Calu3 (cell line): ENCODE measurements around the gene FAHD2B. TPM values are rescaled to one million over a fixed set of nuclear protein-coding genes. Genes with fewer than 3 reads are reported as not detected.
A peak's percentile ranks its signal among the peaks of the same experiment; 100 is the strongest.
"Not testable (repeated sequence)": the region's sequence is repeated elsewhere in the genome, so short reads cannot be mapped to it uniquely, and the experiment has no call there.

ENCODE experiments used
- BruUV-seq: library from RNA; stranded (reverse); fragments of 400-500 nt; replicated peaks from 2 replicates; lab custom pipeline; 2021; lab: Mats Ljungman, UMichigan
- CTCF ChIA-PET: fragments of 300-600 bp; sonication (Branson Sonifier 250); formaldehyde crosslinking; loops from one replicate; lab custom pipeline; 2022; ENCODE audit warnings: antibody characterized with exemption; lab: Charles Lee
- DNase-seq: peaks from one replicate; pipeline ENCODE4 v3.0.0; 2022
- H3K27ac Mint-ChIP-seq: one replicate; pipeline ENCODE4 v1.8.0; 2022; ENCODE audit warnings: mixed read lengths; ENCODE audit not compliant: unreplicated experiment
- H3K27me3 Mint-ChIP-seq: one replicate; pipeline ENCODE4 v1.8.0; 2022; ENCODE audit warnings: mixed read lengths; ENCODE audit not compliant: unreplicated experiment
- H3K36me3 Mint-ChIP-seq: one replicate; pipeline ENCODE4 v1.8.0; 2022; ENCODE audit warnings: mild to moderate bottlenecking, moderate library complexity, mixed read lengths; ENCODE audit not compliant: insufficient read depth, unreplicated experiment
- H3K4me1 Mint-ChIP-seq: one replicate; pipeline ENCODE4 v1.8.0; 2022; ENCODE audit warnings: mild to moderate bottlenecking, low read depth, mixed read lengths; ENCODE audit not compliant: unreplicated experiment
- H3K4me3 Mint-ChIP-seq: one replicate; pipeline ENCODE4 v1.8.0; 2022; ENCODE audit warnings: mild to moderate bottlenecking, low read depth, moderate library complexity, mixed read lengths; ENCODE audit not compliant: unreplicated experiment
- H3K9me3 Mint-ChIP-seq: one replicate; pipeline ENCODE4 v1.8.0; 2022; ENCODE audit warnings: low read depth, mixed read lengths; ENCODE audit not compliant: unreplicated experiment
- intact Hi-C: fragments of 100-400 bp; cut with micrococcal nuclease; formaldehyde crosslinking; loops from one replicate; pipeline ENCODE4 v1.10.0; 2022; ENCODE audit not compliant: unreplicated experiment
- total RNA-seq: library from RNA; stranded (reverse); gene quantifications from 2 replicates; pipeline ENCODE4 v1.2.3, GENCODE V29; 2022
- TF ChIP-seq, protein P1 (sequence below): fragments of 200-600 bp; IDR thresholded peaks from one replicate; pipeline ENCODE4 v1.8.0; 2022; ENCODE audit warnings: antibody characterized with exemption; ENCODE audit not compliant: unreplicated experiment

Gene FAHD2B
- total RNA-seq, 1 experiment from 2014 or later: 12.6 TPM

DNA sequence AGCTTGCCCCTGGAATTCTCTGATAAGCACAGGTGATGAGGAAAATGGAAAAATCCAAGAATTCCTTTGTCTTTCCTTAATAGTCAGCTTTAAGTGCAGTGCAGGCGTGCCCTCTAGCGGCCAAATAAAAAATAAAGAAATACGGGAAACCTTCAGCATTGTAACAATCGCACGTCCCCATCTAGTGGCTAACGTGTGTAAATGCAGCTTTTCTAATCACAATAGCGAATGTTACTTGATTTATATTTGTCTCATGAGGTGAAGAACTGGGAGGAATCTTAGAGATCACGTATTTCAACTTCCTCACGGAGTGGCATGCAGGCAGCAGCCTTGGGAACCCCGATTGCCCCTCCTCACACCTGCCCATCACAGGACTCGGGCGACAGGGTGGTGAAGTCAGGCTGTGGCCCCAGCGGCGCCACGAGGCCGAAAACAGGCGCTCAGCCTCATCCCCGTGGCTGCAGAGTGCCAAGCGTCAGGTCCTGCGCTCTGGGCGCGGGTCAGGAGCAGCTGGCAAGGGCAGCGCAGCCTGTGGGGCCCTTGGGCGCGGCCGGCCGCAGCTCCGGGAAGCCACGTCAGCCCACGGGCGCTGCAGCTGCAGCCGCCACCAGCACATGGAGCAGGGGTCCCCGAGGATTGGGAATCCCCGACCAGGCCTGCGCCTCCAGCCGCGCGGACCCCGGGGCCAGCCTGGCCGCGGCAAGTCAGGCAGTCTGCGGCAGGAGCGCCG lies 17.8 kb upstream of the FAHD2B start:
- not testable (repeated sequence) for H3K4me1 Mint-ChIP-seq, BruUV-seq, H3K9me3 Mint-ChIP-seq
- Mint-ChIP-seq H3K27ac (peak overlapping the region; percentile 60), H3K36me3 (peaks cover 19% of the 10 kb centered on the region), H3K4me3 (peak overlapping the region; percentile 97), H3K27me3 (peaks cover 35% of the 10 kb centered on the region)
- CTCF ChIA-PET: interaction anchor here (0.6 to 1.6 kb wide), 6 partner anchors 16 to 312 kb away, joined by 3 to 6 read pairs (median 4); partner anchors contain the start of gene ANKRD39
- TF ChIP-seq, protein P1, sequence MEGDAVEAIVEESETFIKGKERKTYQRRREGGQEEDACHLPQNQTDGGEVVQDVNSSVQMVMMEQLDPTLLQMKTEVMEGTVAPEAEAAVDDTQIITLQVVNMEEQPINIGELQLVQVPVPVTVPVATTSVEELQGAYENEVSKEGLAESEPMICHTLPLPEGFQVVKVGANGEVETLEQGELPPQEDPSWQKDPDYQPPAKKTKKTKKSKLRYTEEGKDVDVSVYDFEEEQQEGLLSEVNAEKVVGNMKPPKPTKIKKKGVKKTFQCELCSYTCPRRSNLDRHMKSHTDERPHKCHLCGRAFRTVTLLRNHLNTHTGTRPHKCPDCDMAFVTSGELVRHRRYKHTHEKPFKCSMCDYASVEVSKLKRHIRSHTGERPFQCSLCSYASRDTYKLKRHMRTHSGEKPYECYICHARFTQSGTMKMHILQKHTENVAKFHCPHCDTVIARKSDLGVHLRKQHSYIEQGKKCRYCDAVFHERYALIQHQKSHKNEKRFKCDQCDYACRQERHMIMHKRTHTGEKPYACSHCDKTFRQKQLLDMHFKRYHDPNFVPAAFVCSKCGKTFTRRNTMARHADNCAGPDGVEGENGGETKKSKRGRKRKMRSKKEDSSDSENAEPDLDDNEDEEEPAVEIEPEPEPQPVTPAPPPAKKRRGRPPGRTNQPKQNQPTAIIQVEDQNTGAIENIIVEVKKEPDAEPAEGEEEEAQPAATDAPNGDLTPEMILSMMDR: peak; percentile 79
- DNase-seq: peak; percentile 71
- intact Hi-C loops: loop anchor here (5.0 kb wide), 2 partner anchors 100 to 255 kb away; partner anchors contain the start of gene ANKRD39

DNA sequence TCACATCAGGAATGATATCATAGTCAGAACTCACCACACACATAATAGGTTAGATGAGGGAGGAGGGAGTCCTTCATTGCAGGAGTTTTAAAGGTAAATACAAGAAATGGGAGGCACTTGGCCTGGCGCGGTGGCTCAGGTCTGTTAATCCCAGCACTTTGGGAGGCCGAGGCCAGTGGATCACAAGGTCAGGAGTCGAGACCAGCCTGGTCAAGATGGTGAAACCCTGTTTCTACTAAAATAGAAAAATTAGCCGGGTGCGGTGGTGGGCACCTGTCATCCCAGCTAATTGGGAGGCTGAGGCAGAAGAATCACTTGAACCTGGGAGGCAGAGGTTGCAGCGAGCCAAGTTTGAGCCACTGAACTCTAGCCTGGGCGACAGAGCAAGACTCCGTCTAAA lies 16.6 kb upstream of the FAHD2B start:
- DNase-seq, H3K27ac Mint-ChIP-seq, CTCF ChIA-PET, H3K9me3 Mint-ChIP-seq, H3K4me3 Mint-ChIP-seq, BruUV-seq, H3K4me1 Mint-ChIP-seq: not testable (repeated sequence)
- peaks cover 19% of the 10 kb centered on the region for H3K36me3 Mint-ChIP-seq
- intact Hi-C loops: loop anchor here (5.0 kb wide), 2 partner anchors 99 to 254 kb away; partner anchors contain the start of gene ANKRD39
- H3K27me3 Mint-ChIP-seq: peaks cover 35% of the 10 kb centered on the region

DNA sequence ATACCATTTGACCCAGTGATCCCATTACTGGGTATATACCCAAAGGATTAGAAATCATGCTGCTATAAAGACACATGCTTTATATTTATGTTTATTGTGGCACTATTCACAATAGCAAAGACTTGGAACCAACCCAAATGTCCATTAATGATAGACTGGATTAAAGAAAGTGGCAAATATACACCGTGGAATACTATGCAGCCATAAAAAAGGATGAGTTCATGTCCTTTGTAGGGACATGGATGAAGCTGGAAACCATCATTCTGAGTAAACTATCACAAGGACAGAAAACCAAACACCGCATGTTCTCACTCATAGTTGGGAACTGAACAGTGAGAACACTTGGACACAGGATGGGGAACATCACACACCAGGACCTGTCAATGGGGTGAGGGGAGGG lies 12.2 kb upstream of the FAHD2B start:
- DNase-seq, intact Hi-C loops, H3K36me3 Mint-ChIP-seq, H3K4me3 Mint-ChIP-seq, H3K9me3 Mint-ChIP-seq, H3K4me1 Mint-ChIP-seq, CTCF ChIA-PET, H3K27ac Mint-ChIP-seq, BruUV-seq: not testable (repeated sequence)
- H3K27me3 Mint-ChIP-seq: peaks cover 51% of the 10 kb centered on the region

DNA sequence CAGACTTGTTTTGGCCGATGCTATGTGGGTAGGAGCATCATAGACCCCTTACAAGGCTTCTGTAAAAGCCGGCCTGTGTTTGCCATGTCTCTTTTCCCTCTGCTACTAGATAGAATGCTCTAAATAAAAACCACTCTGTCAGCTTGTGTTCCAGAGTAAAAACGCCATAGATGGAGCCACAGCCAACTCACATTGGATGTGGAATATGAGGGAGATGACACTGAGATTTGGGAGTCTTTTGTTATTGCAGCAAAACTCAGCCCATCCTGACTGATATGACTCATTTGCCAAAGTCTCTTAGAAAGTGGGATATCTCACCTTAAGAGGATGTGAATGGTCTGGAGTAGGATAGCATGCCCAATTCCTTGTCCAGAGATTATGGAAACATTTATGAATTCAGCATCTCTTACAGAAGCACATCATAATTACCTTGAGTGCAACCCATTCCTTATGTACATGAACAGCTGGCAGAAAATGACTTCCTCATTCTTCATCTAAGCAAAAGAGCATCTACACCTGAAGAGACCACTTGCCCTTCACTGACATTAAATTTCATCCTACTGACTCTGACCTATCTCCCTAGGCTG lies 4.2 kb upstream of the FAHD2B start:
- DNase-seq, H3K4me3 Mint-ChIP-seq, intact Hi-C loops, CTCF ChIA-PET, H3K9me3 Mint-ChIP-seq, H3K4me1 Mint-ChIP-seq, H3K27ac Mint-ChIP-seq, BruUV-seq, H3K36me3 Mint-ChIP-seq: not testable (repeated sequence)
- peaks cover 36% of the 10 kb centered on the region for H3K27me3 Mint-ChIP-seq

DNA sequence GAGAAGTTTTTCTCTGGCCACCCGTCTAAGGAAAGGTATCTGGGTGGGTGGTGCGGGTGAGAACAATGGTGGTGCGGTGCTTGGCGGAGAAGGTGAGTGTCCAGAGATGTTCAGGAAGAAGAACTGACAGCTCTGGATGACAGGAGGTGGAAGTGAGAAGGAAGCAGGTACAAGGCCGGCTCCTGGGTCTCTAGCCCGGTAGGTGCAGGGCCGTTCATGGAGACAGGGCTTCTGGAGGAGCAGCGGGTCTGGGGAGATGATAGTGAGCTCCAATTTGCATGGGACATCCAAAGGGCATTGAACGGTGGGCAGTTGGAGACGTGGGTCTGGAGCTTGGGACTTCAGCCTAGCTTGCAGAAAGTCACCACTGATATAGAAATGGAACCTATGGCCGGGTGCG lies 979 bp upstream of the FAHD2B start:
- H3K27ac Mint-ChIP-seq: no peak overlapping the region

DNA sequence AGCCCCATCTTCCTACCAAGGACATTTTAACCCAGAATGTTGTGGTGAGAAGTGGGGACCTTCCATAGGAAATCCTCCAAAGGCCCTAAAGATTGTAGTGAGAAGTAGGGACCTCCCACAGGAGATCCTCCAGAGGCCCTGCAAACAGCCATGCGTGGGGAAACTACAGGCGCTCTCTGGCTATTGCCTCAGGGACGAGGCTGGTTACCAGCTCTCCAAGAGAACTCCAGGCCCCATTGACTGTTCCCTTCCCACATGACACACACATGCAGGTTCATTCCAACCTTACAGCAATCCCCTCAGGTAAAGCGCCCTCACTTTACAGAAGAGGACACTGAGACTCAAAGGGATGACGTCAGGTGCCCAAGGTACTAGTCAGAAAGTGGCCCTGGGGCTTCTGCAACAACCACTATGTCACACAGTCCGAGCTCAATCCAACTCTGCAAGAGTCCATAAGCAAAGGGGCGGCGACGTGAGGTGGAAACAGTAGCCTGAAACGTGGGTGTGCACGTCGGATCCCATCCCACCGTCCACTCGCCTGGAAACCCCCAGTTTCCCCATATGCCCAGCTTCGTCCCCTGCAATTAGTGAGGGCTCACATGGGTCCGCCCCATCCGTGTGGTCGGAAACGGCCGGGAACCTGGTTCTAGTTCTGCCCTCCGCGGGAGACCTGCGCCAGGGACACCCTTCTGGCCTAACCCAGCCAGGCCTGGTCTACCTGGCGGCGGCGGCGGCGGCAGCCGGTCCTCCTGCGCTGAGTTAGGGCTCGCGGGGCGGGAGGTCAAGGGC lies 505 bp downstream of the FAHD2B start:
- H3K4me1 Mint-ChIP-seq, H3K9me3 Mint-ChIP-seq, DNase-seq, H3K4me3 Mint-ChIP-seq, intact Hi-C loops, H3K36me3 Mint-ChIP-seq, H3K27ac Mint-ChIP-seq: not testable (repeated sequence)
- peaks cover 17% of the 10 kb centered on the region for H3K27me3 Mint-ChIP-seq
- BruUV-seq: TSS peak; percentile 41
- CTCF ChIA-PET: interaction anchor here (0.5 kb wide), 1 partner anchor 43 kb away, joined by 4 read pairs; no protein-coding TSS in a partner anchor

More for the DNA sequence above, 979 bp upstream of the FAHD2B start:
- peak overlapping the region; percentile 60 for H3K4me3 Mint-ChIP-seq
- CTCF ChIA-PET: interaction anchor here (1.0 kb wide), 1 partner anchor 17 kb away, joined by 6 read pairs; no protein-coding TSS in a partner anchor
- H3K27me3 Mint-ChIP-seq: peaks cover 27% of the 10 kb centered on the region
- H3K4me1 Mint-ChIP-seq: peaks cover 6% of the 10 kb centered on the region
- H3K36me3 Mint-ChIP-seq: no peaks in the 10 kb centered on the region
- no TSS peak for BruUV-seq
- intact Hi-C loops: no loop called here
- DNase-seq: no peak
- no peaks in the 10 kb centered on the region for H3K9me3 Mint-ChIP-seq
- TF ChIP-seq, protein P1: no peak

DNA sequence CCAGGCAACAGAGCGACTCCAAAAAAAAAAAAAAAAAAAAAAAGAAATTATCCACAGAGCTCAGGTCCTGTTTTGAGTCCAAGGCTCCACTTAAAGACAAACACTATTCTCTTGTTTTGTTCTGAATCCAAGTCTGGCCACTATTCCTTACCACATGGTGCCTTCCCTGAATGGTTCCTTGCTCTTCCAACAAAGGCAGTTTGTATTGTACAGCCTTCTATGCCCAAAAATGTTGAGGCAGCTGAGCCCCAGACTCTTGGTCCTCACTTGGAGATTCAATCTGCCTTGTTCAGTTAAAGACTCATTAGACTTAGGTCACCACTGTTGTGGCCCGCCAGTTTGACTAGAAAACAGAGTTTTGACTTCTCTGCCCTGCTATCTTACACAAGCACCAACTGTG lies 1.7 kb downstream of the FAHD2B start:
- H3K4me3 Mint-ChIP-seq, DNase-seq, intact Hi-C loops, BruUV-seq, H3K4me1 Mint-ChIP-seq, H3K9me3 Mint-ChIP-seq, H3K36me3 Mint-ChIP-seq, H3K27ac Mint-ChIP-seq, CTCF ChIA-PET, H3K27me3 Mint-ChIP-seq: not testable (repeated sequence)

DNA sequence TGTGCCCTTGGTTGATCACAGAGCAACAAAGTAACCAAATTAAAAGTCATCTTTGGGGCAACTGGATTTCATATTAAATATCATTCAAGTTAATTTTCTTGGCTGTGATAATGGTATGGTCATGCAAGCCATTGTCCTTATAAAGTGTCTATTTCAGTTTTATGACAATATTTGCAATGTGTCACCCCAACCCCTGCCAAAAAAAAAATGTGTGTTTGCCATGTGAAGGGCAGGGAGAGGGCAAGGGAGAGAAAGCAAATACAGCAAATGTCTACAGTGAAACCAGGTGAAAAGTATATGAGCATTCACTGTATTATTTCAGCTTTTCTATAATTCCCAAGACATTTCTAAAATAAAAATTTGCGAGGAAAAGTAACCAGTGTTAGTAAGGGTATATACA lies 6.0 kb downstream of the FAHD2B start:
- H3K4me1 Mint-ChIP-seq, intact Hi-C loops, H3K4me3 Mint-ChIP-seq, H3K27me3 Mint-ChIP-seq, CTCF ChIA-PET, H3K9me3 Mint-ChIP-seq, BruUV-seq, H3K27ac Mint-ChIP-seq, DNase-seq, H3K36me3 Mint-ChIP-seq: not testable (repeated sequence)
